Muscle layer of colon (tissue), 2 donors: ENCODE results near the gene DENND11.

Experiments
- H3K27ac ChIP-seq: one replicate; pipeline ENCODE4 v1.7.0; 2013; ENCODE audit warnings: low read depth, mild to moderate bottlenecking, low read length, moderate library complexity
- H3K27me3 ChIP-seq, 2 donors: one replicate each; pipeline ENCODE4 v1.7.0; 2013; ENCODE audit warnings: low read length in 2 of 2, mild to moderate bottlenecking in 2 of 2; ENCODE audit not compliant: insufficient read depth in 2 of 2, control insufficient read depth in 1 of 2
- H3K36me3 ChIP-seq: one replicate; pipeline ENCODE4 v1.7.0; 2013; ENCODE audit warnings: mild to moderate bottlenecking, low read length; ENCODE audit not compliant: insufficient read depth
- H3K4me1 ChIP-seq: one replicate; pipeline ENCODE4 v1.7.0; 2013; ENCODE audit warnings: mild to moderate bottlenecking, low read length; ENCODE audit not compliant: insufficient read depth
- H3K4me3 ChIP-seq, 2 donors: one replicate each; pipeline ENCODE4 v1.7.0; 2013; ENCODE audit warnings: low read length in 2 of 2, low read depth in 1 of 2, mild to moderate bottlenecking in 1 of 2, moderate library complexity in 1 of 2
- H3K9ac ChIP-seq: one replicate; pipeline ENCODE4 v1.7.0; 2013; ENCODE audit warnings: low read length
- H3K9me3 ChIP-seq: one replicate; pipeline ENCODE4 v1.7.0; 2013; ENCODE audit warnings: mild to moderate bottlenecking, low read length
- donor health status: abdominal sarcoma.
- donor health status: Adenocarcinoma of cecum.

The DENND11 gene

GRCh38 chr7:141704741-141705140, 2.8 kb upstream of the DENND11 start:
- Histone ChIP-seq H3K36me3 (no peaks in the 10 kb centered on the region), H3K27ac (no peak overlapping the region), H3K9me3 (no peaks in the 10 kb centered on the region), H3K9ac (no peak overlapping the region), H3K4me1 (peaks cover 21% of the 10 kb centered on the region), H3K4me3 (no peak overlapping the region), H3K27me3 (no peaks in the 10 kb centered on the region)

GRCh38 chr7:141704112-141704511, 2.1 kb upstream of the DENND11 start:
- Histone ChIP-seq H3K27me3 (no peaks in the 10 kb centered on the region), H3K27ac (no peak overlapping the region), H3K36me3 (no peaks in the 10 kb centered on the region), H3K4me1 (peaks cover 23% of the 10 kb centered on the region), H3K9me3 (no peaks in the 10 kb centered on the region), H3K4me3 (no peak overlapping the region), H3K9ac (no peak overlapping the region)

- Histone ChIP-seq H3K9me3 (no peaks in the 10 kb centered on the region), H3K9ac (peak overlapping the region; percentile 60), H3K4me3 (no peak overlapping the region), H3K36me3 (no peaks in the 10 kb centered on the region), H3K27ac (peak overlapping the region; percentile 68), H3K27me3 (no peaks in the 10 kb centered on the region), H3K4me1 (peaks cover 23% of the 10 kb centered on the region)
Measured at GRCh38 chr7:141702892-141703291, 926 bp upstream of the DENND11 start.

- peaks cover 23% of the 10 kb centered on the region for H3K4me1 ChIP-seq
Measured at GRCh38 chr7:141701489-141702046, 398 bp downstream of the DENND11 start.

GRCh38 chr7:141700848-141701371, 1.1 kb downstream of the DENND11 start:
- H3K36me3 ChIP-seq = no peaks in the 10 kb centered on the region
- H3K27ac ChIP-seq = peak overlapping the region; percentile 38
- H3K9ac ChIP-seq = peak overlapping the region; percentile 28
- H3K4me1 ChIP-seq = peaks cover 25% of the 10 kb centered on the region
- H3K4me3 ChIP-seq = peak overlapping the region; percentile 45 to 51
- no peaks in the 10 kb centered on the region for H3K9me3 ChIP-seq
- H3K27me3 ChIP-seq = no peaks in the 10 kb centered on the region

More at GRCh38 chr7:141701489-141702046, 398 bp downstream of the DENND11 start:
- Histone ChIP-seq H3K27me3 (no peaks in the 10 kb centered on the region), H3K9me3 (no peaks in the 10 kb centered on the region), H3K27ac (peak overlapping the region; percentile 66), H3K4me3 (peak overlapping the region; percentile 30 to 73), H3K36me3 (no peaks in the 10 kb centered on the region), H3K9ac (no peak overlapping the region)

- H3K9ac ChIP-seq = peak overlapping the region; percentile 28
- peak overlapping the region in 1 of 2 donors; percentile 51 for H3K4me3 ChIP-seq
- no peak overlapping the region for H3K27ac ChIP-seq
- no peaks in the 10 kb centered on the region for H3K9me3 ChIP-seq
- peaks cover 29% of the 10 kb centered on the region for H3K4me1 ChIP-seq
- no peaks in the 10 kb centered on the region for H3K36me3 ChIP-seq
- no peaks in the 10 kb centered on the region for H3K27me3 ChIP-seq
Measured at GRCh38 chr7:141700296-141700847, 1.6 kb downstream of the DENND11 start.

GRCh38 chr7:141699860-141700259, 2.1 kb downstream of the DENND11 start:
- no peak overlapping the region for H3K4me3 ChIP-seq
- no peak overlapping the region for H3K9ac ChIP-seq
- H3K27me3 ChIP-seq = no peaks in the 10 kb centered on the region
- no peaks in the 10 kb centered on the region for H3K36me3 ChIP-seq
- no peaks in the 10 kb centered on the region for H3K9me3 ChIP-seq
- no peak overlapping the region for H3K27ac ChIP-seq
- H3K4me1 ChIP-seq = peaks cover 29% of the 10 kb centered on the region

- Histone ChIP-seq H3K27me3 (no peaks in the 10 kb centered on the region), H3K27ac (no peak overlapping the region), H3K9ac (no peak overlapping the region), H3K9me3 (no peaks in the 10 kb centered on the region), H3K4me3 (no peak overlapping the region), H3K4me1 (peaks cover 29% of the 10 kb centered on the region), H3K36me3 (no peaks in the 10 kb centered on the region)
Measured at GRCh38 chr7:141698247-141699015, 3.5 kb downstream of the DENND11 start.

- Histone ChIP-seq H3K9me3 (no peaks in the 10 kb centered on the region), H3K36me3 (no peaks in the 10 kb centered on the region), H3K27me3 (no peaks in the 10 kb centered on the region), H3K27ac (no peak overlapping the region), H3K9ac (no peak overlapping the region), H3K4me3 (no peak overlapping the region), H3K4me1 (peaks cover 21% of the 10 kb centered on the region)
Measured at GRCh38 chr7:141697211-141697871, 4.6 kb downstream of the DENND11 start.

- Histone ChIP-seq H3K27me3 (no peaks in the 10 kb centered on the region), H3K9me3 (no peaks in the 10 kb centered on the region), H3K36me3 (no peaks in the 10 kb centered on the region), H3K9ac (no peak overlapping the region), H3K4me1 (peaks cover 19% of the 10 kb centered on the region), H3K27ac (no peak overlapping the region), H3K4me3 (no peak overlapping the region)
Measured at GRCh38 chr7:141696348-141696747, 5.6 kb downstream of the DENND11 start.

GRCh38 chr7:141695803-141696289, 6.1 kb downstream of the DENND11 start:
- Histone ChIP-seq H3K4me1 (peaks cover 17% of the 10 kb centered on the region), H3K36me3 (no peaks in the 10 kb centered on the region), H3K4me3 (no peak overlapping the region), H3K27me3 (no peaks in the 10 kb centered on the region), H3K27ac (no peak overlapping the region), H3K9ac (no peak overlapping the region), H3K9me3 (no peaks in the 10 kb centered on the region)
